ENCODE results near the gene LHFPL2.

LHFPL2 gene

GRCh38 chr5:78541086-78541654 is 107.4 kb downstream of the LHFPL2 start:
- no peak for DNase-seq

- no peak for DNase-seq
Observed at GRCh38 chr5:78540335-78541085, 108.1 kb downstream of the LHFPL2 start.

- no peak for DNase-seq
Observed at GRCh38 chr5:78538240-78538850, 110.2 kb downstream of the LHFPL2 start.

- no peak for DNase-seq
Observed at GRCh38 chr5:78537821-78538220, 110.8 kb downstream of the LHFPL2 start.

GRCh38 chr5:78537411-78537810 is 111.2 kb downstream of the LHFPL2 start:
- DNase-seq = no peak

- no peak for DNase-seq
Observed at GRCh38 chr5:78536661-78537196, 111.8 kb downstream of the LHFPL2 start.

- no peak for DNase-seq
Observed at GRCh38 chr5:78534905-78535200, 113.7 kb downstream of the LHFPL2 start.

GRCh38 chr5:78534148-78534904 is 114.2 kb downstream of the LHFPL2 start:
- DNase-seq = no peak

- DNase-seq = no peak
Observed at GRCh38 chr5:78533356-78533755, 115.2 kb downstream of the LHFPL2 start.

- no peak for DNase-seq
Observed at GRCh38 chr5:78530342-78531096, 118.1 kb downstream of the LHFPL2 start.

GRCh38 chr5:78527925-78528324 is 120.6 kb downstream of the LHFPL2 start:
- no peak for DNase-seq

GRCh38 chr5:78527054-78527859 is 121.3 kb downstream of the LHFPL2 start:
- DNase-seq = no peak

- DNase-seq = no peak
Observed at GRCh38 chr5:78526049-78526525, 122.5 kb downstream of the LHFPL2 start.

GRCh38 chr5:78523314-78524193 is 125.0 kb downstream of the LHFPL2 start:
- DNase-seq = no peak

GRCh38 chr5:78522476-78523260 is 125.9 kb downstream of the LHFPL2 start:
- DNase-seq = no peak

GRCh38 chr5:78521455-78521854 is 127.1 kb downstream of the LHFPL2 start:
- DNase-seq = no peak

GRCh38 chr5:78519198-78519941 is 129.2 kb downstream of the LHFPL2 start:
- no peak for DNase-seq

- no peak for DNase-seq
Observed at GRCh38 chr5:78518365-78519197, 130.0 kb downstream of the LHFPL2 start.
